B cell (primary cell): ENCODE results near the gene NOP53. TPM values are rescaled to one million over a fixed set of nuclear protein-coding genes. Genes with fewer than 3 reads are reported as not detected.

Experiments used
- ATAC-seq: fragments of 200-7000 bp; cut with Tn5 transposase; one replicate; pipeline ENCODE4 v1.10.0; 2021; ENCODE audit warnings: low read depth, mild to moderate bottlenecking, moderate number of reproducible peaks, moderate library complexity
- CTCF ChIA-PET: fragments of 350-600 bp; sonication (Branson Sonifier 250); formaldehyde crosslinking; loops from one replicate; lab custom pipeline; 2021; ENCODE audit warnings: antibody characterized with exemption, inconsistent platforms; lab: Charles Lee
- POLR2A ChIA-PET: fragments of 350-600 bp; sonication (Branson Sonifier 250); formaldehyde crosslinking; loops from one replicate; lab custom pipeline; 2021; ENCODE audit warnings: antibody characterized with exemption; lab: Charles Lee
- DNase-seq: peaks from one replicate; pipeline ENCODE4 v3.0.0; 2013
- H2AFZ ChIP-seq: 2 replicates; pipeline ENCODE4 v1.6.1; 2012; ENCODE audit warnings: mild to moderate bottlenecking, low read depth, low read length; ENCODE audit not compliant: insufficient read depth, poor library complexity, severe bottlenecking
- H3K27ac ChIP-seq, 2 donors: 1 replicate in 1 of 2; 2 replicates in 1 of 2; pipeline ENCODE4 v1.5.1; 2012 to 2013; ENCODE audit warnings: low read length in 2 of 2, mild to moderate bottlenecking in 2 of 2, moderate library complexity in 1 of 2
- H3K27me3 ChIP-seq, 4 experiments: fragments of 200-600 bp in 1 of 4; sonication (generic) in 1 of 4; replicated peaks in 1 of 4; 1 replicate in 2 of 4; 2 replicates in 2 of 4; pipeline versions ENCODE4 v1.6.1 to v1.7.0; 2013 to 2016; ENCODE audit warnings: low read length in 3 of 4, mild to moderate bottlenecking in 2 of 4, mixed read lengths in 1 of 4, moderate library complexity in 1 of 4; ENCODE audit not compliant: insufficient read depth in 4 of 4, control insufficient read depth in 3 of 4; ENCODE audit errors: control extremely low read depth in 1 of 4
- H3K36me3 ChIP-seq, 2 experiments: replicated peaks in 1 of 2; 1 replicate in 1 of 2; 2 replicates in 1 of 2; pipeline versions ENCODE4 v1.6.1 to v1.7.1; 2013; ENCODE audit warnings: low read length in 1 of 2; ENCODE audit not compliant: insufficient read depth in 2 of 2, control insufficient read depth in 1 of 2; ENCODE audit errors: control extremely low read depth in 1 of 2, extremely low read depth in 1 of 2
- H3K4me1 ChIP-seq, 2 donors: fragments of 200-600 bp in 1 of 2; sonication (generic) in 1 of 2; 1 replicate in 1 of 2; 2 replicates in 1 of 2; pipeline versions ENCODE4 v1.5.1 to v1.6.1; 2013 to 2017; ENCODE audit warnings: low read length in 2 of 2; ENCODE audit not compliant: control insufficient read depth in 2 of 2, insufficient read depth in 2 of 2
- H3K4me2 ChIP-seq: replicated peaks from 2 replicates; pipeline ENCODE3; 2012; ENCODE audit warnings: mild to moderate bottlenecking, low read depth, low read length; ENCODE audit not compliant: poor library complexity, severe bottlenecking
- H3K4me3 ChIP-seq, 5 experiments: fragments of 200-600 bp in 1 of 5; sonication (generic) in 1 of 5; 1 replicate in 3 of 5; 2 replicates in 2 of 5; pipeline versions ENCODE4 v1.5.1 to v1.7.0; 2011 to 2016; ENCODE audit warnings: low read length in 4 of 5, mild to moderate bottlenecking in 4 of 5, low read depth in 2 of 5, control low read depth in 1 of 5, moderate library complexity in 1 of 5; ENCODE audit not compliant: insufficient read depth in 1 of 5; ENCODE audit errors: control extremely low read depth in 1 of 5, extremely low read depth in 1 of 5
- H3K79me2 ChIP-seq: fragments of 200-600 bp; sonication (generic); one replicate; pipeline ENCODE4 v1.6.0; 2016; ENCODE audit warnings: low read length; ENCODE audit not compliant: control insufficient read depth, insufficient read depth
- H3K9ac ChIP-seq: fragments of 200-600 bp; sonication (generic); 2 replicates; pipeline ENCODE4 v1.6.1; 2017; ENCODE audit warnings: mild to moderate bottlenecking, low read length, moderate library complexity
- H3K9me3 ChIP-seq, 3 donors: one replicate each; pipeline versions ENCODE4 v1.6.1 to v1.7.1; 2013; ENCODE audit warnings: low read length in 2 of 3; ENCODE audit not compliant: control insufficient read depth in 2 of 3, insufficient read depth in 1 of 3; ENCODE audit errors: control extremely low read depth in 1 of 3
- H4K20me1 ChIP-seq: 2 replicates; pipeline ENCODE4 v1.6.0; 2012; ENCODE audit warnings: mild to moderate bottlenecking, low read length; ENCODE audit not compliant: insufficient read depth, control insufficient read depth, poor library complexity, severe bottlenecking
- H3K27ac Mint-ChIP-seq: one replicate; pipeline ENCODE4 v1.8.0; 2021; ENCODE audit warnings: mixed read lengths
- H3K27me3 Mint-ChIP-seq: one replicate; pipeline ENCODE4 v1.8.0; 2021; ENCODE audit warnings: mixed read lengths
- H3K4me1 Mint-ChIP-seq: one replicate; pipeline ENCODE4 v1.8.0; 2021; ENCODE audit warnings: mixed read lengths
- H3K4me3 Mint-ChIP-seq: one replicate; pipeline ENCODE4 v1.8.0; 2021; ENCODE audit warnings: mixed read lengths
- H3K9me3 Mint-ChIP-seq: one replicate; pipeline ENCODE4 v1.8.0; 2022; ENCODE audit warnings: mixed read lengths; ENCODE audit not compliant: insufficient read depth
- CTCF ChIP-seq: fragments of 200-600 bp; IDR thresholded peaks from one replicate; pipeline ENCODE4 v1.8.0; 2022; ENCODE audit warnings: antibody characterized with exemption, mild to moderate bottlenecking
- EZH2 ChIP-seq: IDR thresholded peaks from 2 replicates; pipeline ENCODE4 v1.6.1; 2012; ENCODE audit warnings: borderline replicate concordance, low read depth, mild to moderate bottlenecking, moderate library complexity, low read length; ENCODE audit not compliant: insufficient read depth, poor library complexity, severe bottlenecking
- WGBS: methylation state at CpG from one replicate; pipeline ENCODE4 v1.1.5; 2013; ENCODE audit warnings: missing lambda C conversion rate; ENCODE audit not compliant: insufficient coverage; 5-methylcytosine and 5-hydroxymethylcytosine counted together
- intact Hi-C: fragments of 100-400 bp; cut with micrococcal nuclease; formaldehyde crosslinking; loops from one replicate; pipeline ENCODE4 v1.10.0; 2022
- polyA plus RNA-seq: library from polyadenylated mRNA; depleted of rRNA; stranded (reverse); fragments of >200 nt; gene quantifications from 2 replicates; pipeline ENCODE4 v1.2.3, GENCODE V29; 2012
- total RNA-seq, 2 donors: library from RNA; stranded (reverse); fragments of 120-200 nt in 1 of 2; gene quantifications; 1 replicate in 1 of 2; 2 replicates in 1 of 2; pipeline versions ENCODE4 v1.2.3 to v1.2.4, GENCODE V29; 2013 to 2022

The NOP53 gene
- total and polyA plus RNA-seq, 2 donors (not counting 1 experiment from before 2014, with no cell fraction given): 526 to 978 TPM

- DNase-seq: no peak
- Histone ChIP-seq H3K4me3 (no peak overlapping the region), H4K20me1 (no peaks in the 10 kb centered on the region), H3K27ac (no peak overlapping the region), H3K4me2 (no peak overlapping the region), H3K9me3 (no peaks in the 10 kb centered on the region), H3K9ac (no peak overlapping the region), H3K27me3 (no peaks in the 10 kb centered on the region), H2AFZ (no peak overlapping the region), H3K36me3 (no peaks in the 10 kb centered on the region), H3K79me2 (no peaks in the 10 kb centered on the region), H3K4me1 (no peaks in the 10 kb centered on the region)
- Mint-ChIP-seq H3K9me3 (no peaks in the 10 kb centered on the region), H3K4me1 (no peaks in the 10 kb centered on the region), H3K27ac (no peak overlapping the region), H3K4me3 (no peak overlapping the region), H3K27me3 (no peaks in the 10 kb centered on the region)
- WGBS: 88% methylated on average over 7 of the region's 7 CpGs
- TF ChIP-seq EZH2: no peak
- no peak for TF ChIP-seq CTCF
- intact Hi-C loops: loop anchor here (1.0 kb wide), 1 partner anchor 22 kb away; no protein-coding TSS in a partner anchor
- ChIA-PET CTCF (interaction anchor here (0.9 to 5.8 kb wide), 2 partner anchors 9 to 23 kb away, joined by 3 to 43 read pairs; no protein-coding TSS in a partner anchor), POLR2A (no interaction called here)
- ATAC-seq: no peak
Observed at GRCh38 chr19:47766670-47767069, 21.3 kb downstream of the NOP53 start.

- no peak overlapping the region for H3K4me3 ChIP-seq
- Mint-ChIP-seq H3K27ac (no peak overlapping the region), H3K4me3 (no peak overlapping the region), H3K4me1 (no peaks in the 10 kb centered on the region), H3K27me3 (no peaks in the 10 kb centered on the region), H3K9me3 (no peaks in the 10 kb centered on the region)
- no CpG with 5 or more reads among the region's 2 CpGs for WGBS
- no peak for ATAC-seq
- no peaks in the 10 kb centered on the region for H3K36me3 ChIP-seq
- no peaks in the 10 kb centered on the region for H3K9me3 ChIP-seq
- no peak overlapping the region for H3K4me2 ChIP-seq
- no peaks in the 10 kb centered on the region for H3K79me2 ChIP-seq
- TF ChIP-seq CTCF: no peak
- TF ChIP-seq EZH2: no peak
- H3K9ac ChIP-seq: no peak overlapping the region
- no peak for DNase-seq
- ChIA-PET CTCF (interaction anchor here (0.9 to 5.8 kb wide), 2 partner anchors 8 to 22 kb away, joined by 3 to 43 read pairs; no protein-coding TSS in a partner anchor), POLR2A (no interaction called here)
- H4K20me1 ChIP-seq: no peaks in the 10 kb centered on the region
- H3K27me3 ChIP-seq: no peaks in the 10 kb centered on the region
- H2AFZ ChIP-seq: no peak overlapping the region
- intact Hi-C loops: no loop called here
- H3K4me1 ChIP-seq: no peaks in the 10 kb centered on the region
- H3K27ac ChIP-seq: no peak overlapping the region
Observed at GRCh38 chr19:47767349-47767748, 22.0 kb downstream of the NOP53 start.
